Measurements from ENCODE around the gene MUC3A.
"Not testable (repeated sequence)": the region's sequence is repeated elsewhere in the genome, so short reads cannot be mapped to it uniquely, and the experiment has no call there.

MUC3A gene, protein sequence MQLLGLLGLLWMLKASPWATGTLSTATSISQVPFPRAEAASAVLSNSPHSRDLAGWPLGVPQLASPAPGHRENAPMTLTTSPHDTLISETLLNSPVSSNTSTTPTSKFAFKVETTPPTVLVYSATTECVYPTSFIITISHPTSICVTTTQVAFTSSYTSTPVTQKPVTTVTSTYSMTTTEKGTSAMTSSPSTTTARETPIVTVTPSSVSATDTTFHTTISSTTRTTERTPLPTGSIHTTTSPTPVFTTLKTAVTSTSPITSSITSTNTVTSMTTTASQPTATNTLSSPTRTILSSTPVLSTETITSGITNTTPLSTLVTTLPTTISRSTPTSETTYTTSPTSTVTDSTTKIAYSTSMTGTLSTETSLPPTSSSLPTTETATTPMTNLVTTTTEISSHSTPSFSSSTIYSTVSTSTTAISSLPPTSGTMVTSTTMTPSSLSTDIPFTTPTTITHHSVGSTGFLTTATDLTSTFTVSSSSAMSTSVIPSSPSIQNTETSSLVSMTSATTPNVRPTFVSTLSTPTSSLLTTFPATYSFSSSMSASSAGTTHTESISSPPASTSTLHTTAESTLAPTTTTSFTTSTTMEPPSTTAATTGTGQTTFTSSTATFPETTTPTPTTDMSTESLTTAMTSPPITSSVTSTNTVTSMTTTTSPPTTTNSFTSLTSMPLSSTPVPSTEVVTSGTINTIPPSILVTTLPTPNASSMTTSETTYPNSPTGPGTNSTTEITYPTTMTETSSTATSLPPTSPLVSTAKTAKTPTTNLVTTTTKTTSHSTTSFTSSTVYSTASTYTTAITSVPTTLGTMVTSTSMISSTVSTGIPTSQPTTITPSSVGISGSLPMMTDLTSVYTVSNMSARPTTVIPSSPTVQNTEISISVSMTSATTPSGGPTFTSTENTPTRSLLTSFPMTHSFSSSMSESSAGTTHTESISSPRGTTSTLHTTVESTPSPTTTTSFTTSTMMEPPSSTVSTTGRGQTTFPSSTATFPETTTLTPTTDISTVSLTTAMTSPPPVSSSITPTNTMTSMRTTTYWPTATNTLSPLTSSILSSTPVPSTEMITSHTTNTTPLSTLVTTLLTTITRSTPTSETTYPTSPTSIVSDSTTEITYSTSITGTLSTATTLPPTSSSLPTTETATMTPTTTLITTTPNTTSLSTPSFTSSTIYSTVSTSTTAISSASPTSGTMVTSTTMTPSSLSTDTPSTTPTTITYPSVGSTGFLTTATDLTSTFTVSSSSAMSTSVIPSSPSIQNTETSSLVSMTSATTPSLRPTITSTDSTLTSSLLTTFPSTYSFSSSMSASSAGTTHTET (N-terminal part only)

DNA sequence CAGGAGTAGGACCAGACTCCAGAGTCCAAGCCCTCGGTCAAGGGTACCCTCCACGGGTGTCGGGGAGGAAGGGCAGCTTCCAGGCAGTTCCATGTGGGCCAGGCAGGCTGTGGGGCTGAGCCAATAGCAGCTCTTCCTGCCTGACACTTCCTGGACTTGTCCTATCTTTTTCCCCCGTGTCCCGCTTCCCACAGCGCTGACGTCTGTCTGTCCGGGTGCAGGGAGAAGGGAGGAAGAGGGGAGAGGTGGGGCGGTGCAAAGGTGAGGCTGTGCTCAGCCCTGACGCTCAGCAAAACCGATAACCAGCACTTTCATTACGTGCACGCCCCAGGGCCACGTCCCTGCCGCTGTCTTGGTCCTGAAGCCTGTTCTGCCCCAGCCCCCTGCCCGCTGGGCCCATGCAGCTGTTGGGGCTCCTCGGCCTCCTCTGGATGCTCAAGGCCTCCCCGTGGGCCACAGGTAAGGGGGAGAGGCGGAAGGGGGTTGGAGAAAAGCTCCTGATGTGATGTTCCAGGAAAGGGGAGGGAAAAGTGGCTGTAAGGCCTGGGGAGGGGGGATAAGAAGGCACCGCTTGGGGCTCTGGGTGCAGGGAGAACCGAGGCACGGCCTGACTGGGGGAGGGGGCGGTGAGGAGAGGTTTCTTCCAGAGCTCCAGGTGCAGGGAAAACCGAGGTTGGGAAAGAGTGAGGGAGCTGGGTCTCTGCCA lies at the start of gene MUC3A:
Gene MUC3A (plus strand): TSS at position 308 of the 706 bp plus-strand sequence. CDS start 91 bp downstream, at position 399.
- peak; percentile 53 for DNase-seq (ENCODE audit: low read depth, low spot score)

GRCh38 chr7:100900978-100901377 lies 48.4 kb upstream of the MUC3A start:
- DNase-seq (ENCODE audit: low read depth, low spot score) = no peak

DNA sequence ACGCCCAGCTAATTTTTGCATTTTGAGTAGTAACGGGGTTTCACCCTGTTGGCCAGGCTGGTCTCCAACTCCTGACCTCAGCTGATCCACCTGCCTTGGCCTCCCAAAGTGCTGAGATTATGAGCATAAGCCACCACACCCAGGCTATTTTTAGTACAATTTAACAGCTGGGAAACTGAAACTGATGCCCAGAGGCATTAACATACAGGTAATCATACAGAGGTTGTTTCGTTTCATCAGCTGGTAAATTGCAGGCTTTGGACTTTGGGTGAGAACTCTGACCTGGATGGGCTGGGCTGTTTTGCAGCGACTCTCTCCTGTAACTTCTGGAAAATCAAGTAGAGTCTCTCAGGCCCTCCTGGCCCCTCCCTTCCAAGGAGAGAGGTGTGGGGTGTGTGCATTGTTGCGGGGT lies 47.4 kb upstream of the MUC3A start:
- no peak for DNase-seq (ENCODE audit: low read depth, low spot score)

DNA sequence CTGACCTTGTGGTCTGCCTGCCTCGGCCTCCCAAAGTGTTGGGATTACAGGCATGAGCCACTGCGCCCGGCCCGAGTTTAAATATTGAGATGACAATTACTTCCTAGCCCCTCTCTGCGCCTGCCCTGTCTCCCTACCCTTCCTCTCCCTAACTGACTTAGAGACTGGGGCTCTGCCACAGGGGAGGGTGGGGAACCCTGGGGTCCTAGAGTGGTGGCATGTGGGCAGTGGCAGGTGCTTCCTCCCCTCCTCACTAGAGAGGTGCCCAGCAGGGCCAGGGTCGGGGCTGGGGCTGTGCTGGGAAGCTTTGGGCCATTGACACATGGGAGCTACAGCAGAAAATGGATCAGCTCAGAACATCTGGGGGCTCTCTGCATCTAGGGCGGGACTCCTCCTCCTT lies 46.7 kb upstream of the MUC3A start:
- no peak for DNase-seq (ENCODE audit: low read depth, low spot score)

DNA sequence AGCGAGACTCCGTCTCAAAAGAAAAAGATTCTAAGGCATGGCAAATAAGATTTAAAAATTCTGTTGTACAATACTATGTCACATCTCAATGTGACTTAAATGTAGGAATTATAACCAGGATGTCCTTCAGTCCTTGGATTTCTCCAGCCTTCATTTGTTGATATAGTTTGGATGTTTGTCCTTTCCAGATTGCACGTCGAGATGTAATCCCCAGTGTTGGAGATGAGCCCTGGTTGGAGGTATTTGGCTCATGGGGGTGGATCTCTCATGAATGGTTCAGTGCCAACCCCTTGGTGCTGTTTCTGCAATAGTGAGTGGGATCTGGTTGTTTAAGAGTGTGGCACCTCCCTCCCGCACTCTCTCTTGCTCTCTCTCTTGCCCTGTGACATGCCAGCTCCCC lies 40.8 kb upstream of the MUC3A start:
- no peak for DNase-seq (ENCODE audit: low read depth, low spot score)

- DNase-seq (ENCODE audit: low read depth, low spot score) = not testable (repeated sequence)
Measured at GRCh38 chr7:100910443-100910842, 38.9 kb upstream of the MUC3A start.

DNA sequence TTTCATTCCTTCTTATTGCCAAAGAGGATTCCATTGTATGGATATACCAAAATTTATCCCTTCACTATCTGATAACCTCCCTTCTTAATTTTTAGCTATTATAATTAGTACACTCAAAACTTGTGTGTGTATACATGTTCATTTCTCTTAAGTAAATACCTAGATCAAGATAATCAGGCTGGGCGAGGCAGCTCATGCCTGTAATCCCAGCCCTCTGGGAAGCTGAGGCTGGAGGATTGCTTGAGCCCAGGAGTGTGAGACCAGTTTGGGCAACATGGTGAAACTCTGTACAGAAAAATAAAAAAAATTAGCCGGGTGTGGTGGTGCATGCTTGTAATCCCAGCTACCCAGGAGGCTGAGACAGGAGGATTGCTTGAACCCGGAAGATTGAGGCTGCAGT lies 37.9 kb upstream of the MUC3A start:
- no peak for DNase-seq (ENCODE audit: low read depth, low spot score)

GRCh38 chr7:100914208-100914878 lies 35.0 kb upstream of the MUC3A start:
- DNase-seq (ENCODE audit: low read depth, low spot score) = no peak

- no peak for DNase-seq (ENCODE audit: low read depth, low spot score)
Measured at GRCh38 chr7:100914879-100915447, 34.4 kb upstream of the MUC3A start.

DNA sequence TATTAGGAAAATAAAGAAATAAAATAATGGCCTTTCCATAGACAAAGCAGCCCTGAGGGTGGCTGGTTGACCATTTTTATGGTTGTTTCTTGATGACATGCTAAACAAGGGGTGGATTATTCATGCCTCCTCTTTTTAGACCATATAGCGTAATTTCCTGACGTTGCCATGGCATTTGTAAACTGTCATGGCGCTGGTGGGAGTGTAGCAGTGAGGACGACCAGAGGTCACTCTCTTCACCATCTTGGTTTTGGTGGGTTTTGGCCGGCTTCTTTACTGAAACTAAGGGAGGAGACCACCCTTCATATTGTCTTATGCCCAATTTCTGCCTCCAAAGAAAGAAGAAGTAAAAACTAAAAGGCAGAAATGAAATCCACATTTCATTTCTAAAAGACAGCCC lies 30.0 kb upstream of the MUC3A start:
- not testable (repeated sequence) for DNase-seq (ENCODE audit: low read depth, low spot score)

DNA sequence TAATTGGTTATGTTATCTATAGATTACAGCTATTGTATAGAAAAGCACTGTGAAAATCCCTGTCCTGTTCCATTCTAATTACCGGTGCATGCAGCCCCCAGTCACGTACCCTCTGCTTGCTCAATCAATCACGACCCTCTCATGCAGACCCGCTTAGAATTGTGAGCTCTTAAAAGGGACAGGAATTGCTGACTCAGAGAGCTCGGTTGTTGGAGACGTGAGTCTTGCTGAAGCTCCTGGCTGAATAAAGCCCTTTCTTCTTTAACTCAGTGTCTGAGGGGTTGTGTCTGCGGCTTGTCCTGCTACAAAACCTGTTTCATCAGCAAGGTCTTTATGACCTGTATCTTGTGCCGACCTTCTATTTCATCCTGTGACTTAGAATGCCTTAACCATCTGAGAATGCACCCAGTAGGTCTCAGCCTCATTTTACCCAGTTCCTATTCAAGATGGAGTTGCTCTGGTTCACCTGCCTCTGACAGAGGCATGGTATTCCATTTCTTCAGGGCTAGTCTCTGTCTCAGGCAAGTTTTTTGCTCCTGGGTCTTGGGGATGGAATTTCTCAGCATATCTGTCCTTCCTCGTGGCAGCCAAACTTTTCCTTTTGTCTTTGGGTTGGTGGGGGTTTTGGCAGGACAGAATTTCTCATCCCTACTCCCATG lies 29.4 kb upstream of the MUC3A start:
- not testable (repeated sequence) for DNase-seq (ENCODE audit: low read depth, low spot score)

DNA sequence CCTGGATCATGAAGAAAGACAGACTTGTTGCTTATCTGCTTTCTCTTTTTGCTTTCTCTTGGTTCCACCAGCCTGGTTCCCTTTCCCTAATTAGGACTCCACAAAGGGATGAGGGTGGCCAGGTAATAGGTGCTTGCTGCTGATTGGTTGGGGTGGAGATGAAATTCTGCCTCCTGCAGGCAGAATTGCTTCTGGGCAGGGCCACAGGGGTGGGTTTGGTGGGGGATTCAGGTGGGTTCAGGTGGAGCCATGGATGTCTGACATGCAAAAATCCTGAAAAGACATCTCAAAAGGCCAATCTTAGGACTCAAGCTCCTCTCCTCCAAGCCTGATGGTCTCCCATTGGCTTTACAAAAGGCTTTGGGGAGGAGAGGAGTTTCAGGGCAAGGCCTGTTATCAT lies 28.3 kb upstream of the MUC3A start:
- no peak for DNase-seq (ENCODE audit: low read depth, low spot score)

DNA sequence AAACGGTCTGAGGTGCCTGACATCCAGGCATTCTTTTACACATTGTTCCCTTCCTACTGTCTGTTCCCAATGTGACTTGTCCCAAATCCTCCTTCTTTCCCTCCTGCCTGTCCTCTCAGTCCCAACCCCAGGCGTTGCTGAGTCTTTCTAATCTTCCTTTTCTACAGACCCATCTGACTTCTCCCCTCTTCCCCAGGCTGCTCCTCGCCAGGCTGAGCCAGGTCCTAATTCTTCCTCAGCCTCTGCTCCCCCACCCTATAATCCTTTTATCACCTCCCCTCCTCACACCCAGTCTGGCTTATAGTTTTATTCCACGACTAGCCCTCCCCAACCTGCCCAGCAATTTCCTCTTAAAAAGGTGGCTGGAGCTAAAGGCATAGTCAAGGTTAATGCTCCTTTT lies 25.7 kb upstream of the MUC3A start:
- not testable (repeated sequence) for DNase-seq (ENCODE audit: low read depth, low spot score)

DNA sequence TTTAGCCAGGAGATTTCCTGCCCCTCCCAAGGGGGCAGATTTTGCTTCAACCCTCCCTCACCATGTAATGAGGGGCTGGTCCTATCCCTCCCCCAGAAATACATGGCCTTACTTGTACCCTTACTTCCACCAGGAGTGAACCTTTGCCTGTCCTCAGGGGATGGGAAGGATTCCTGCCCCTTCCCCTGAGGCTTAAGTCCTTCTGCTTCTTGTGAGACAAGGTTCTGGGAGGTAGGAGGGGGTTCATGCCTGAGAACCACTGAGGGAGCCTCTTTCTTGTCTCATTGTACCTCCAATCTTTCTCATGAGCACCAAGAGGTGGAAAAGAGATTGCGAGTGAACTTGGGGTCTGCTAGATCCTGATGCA lies 19.5 kb upstream of the MUC3A start:
- DNase-seq (ENCODE audit: low read depth, low spot score) = no peak

GRCh38 chr7:100933734-100934133 lies 15.6 kb upstream of the MUC3A start:
- DNase-seq (ENCODE audit: low read depth, low spot score) = no peak

DNA sequence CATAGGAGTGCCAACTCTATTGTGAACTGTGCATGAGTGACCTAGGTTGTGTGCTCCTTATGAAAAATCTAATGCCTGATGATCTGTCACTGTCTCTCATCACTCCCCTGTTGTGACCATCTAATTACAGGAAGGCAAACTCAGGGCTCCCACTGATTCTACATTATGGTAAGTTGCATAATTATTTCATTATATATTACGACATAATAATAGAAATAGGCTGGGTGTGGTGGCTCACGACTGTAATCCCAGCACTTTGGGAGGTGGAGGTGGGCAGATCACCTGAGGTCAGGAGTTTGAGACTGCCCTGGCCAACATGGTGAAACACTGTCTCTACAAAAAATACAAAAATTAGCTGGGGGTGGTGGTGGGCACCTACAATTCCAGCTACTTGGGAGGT lies 14.0 kb upstream of the MUC3A start:
- not testable (repeated sequence) for DNase-seq (ENCODE audit: low read depth, low spot score)

- DNase-seq (ENCODE audit: low read depth, low spot score) = not testable (repeated sequence)
Measured at GRCh38 chr7:100936167-100936566, 13.2 kb upstream of the MUC3A start.

DNA sequence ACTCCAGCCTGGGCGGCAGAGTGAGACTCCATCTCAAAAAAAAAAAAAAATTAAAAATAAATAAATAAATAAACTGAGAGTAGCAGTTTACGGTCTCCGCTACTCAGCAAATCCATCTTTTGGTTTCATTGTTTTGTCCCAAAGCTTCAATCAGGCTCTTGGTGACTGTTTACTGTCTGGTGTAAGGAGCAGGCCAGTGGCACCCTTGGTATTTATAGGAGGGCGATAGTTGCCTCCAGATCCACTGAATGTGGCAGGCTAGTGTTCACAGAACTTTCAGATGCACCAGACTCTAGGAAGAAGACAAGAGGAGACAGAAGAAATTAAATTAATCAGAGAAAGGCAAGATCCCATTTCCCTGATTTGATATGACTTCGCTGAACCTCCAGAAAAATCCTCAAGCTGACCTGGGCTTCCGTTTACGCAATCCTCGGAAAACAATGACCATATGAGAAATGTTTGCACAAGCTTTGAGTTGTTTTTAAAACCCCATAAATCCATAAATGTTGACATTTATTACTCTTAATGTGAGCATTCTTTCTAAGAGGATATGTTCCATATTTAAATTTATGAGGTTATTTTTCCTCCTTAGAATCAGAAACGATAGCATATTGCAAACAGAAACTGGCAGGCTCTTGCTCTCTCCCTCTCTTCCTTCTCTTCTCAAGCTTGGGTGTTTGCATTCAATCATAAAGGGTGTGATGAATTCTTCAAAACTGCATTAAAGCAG lies 7.1 kb upstream of the MUC3A start:
- DNase-seq (ENCODE audit: low read depth, low spot score) = no peak

GRCh38 chr7:100943693-100944092 lies 5.6 kb upstream of the MUC3A start:
- no peak for DNase-seq (ENCODE audit: low read depth, low spot score)
